Dendritic cell treated with granulocyte-macrophage colony-stimulating factor and Interleukin-4, amounts not matched to agents 40 ng/mL and 50 ng/mL, for 4 days (primary cell): ENCODE measurements around the gene SIK3.

Experiments used
- H3K27ac Mint-ChIP-seq: one replicate; pipeline ENCODE4 v1.8.0; 2022; ENCODE audit warnings: mild to moderate bottlenecking, mixed read lengths
- H3K27me3 Mint-ChIP-seq: one replicate; pipeline ENCODE4 v1.8.0; 2022; ENCODE audit warnings: mild to moderate bottlenecking, mixed read lengths
- H3K36me3 Mint-ChIP-seq: one replicate; pipeline ENCODE4 v1.8.0; 2022; ENCODE audit warnings: low read depth, mixed read lengths
- H3K4me1 Mint-ChIP-seq: one replicate; pipeline ENCODE4 v1.8.0; 2022; ENCODE audit warnings: low read depth, mixed read lengths
- H3K4me3 Mint-ChIP-seq: one replicate; pipeline ENCODE4 v1.8.0; 2022; ENCODE audit warnings: mild to moderate bottlenecking, moderate library complexity, mixed read lengths
- H3K9me3 Mint-ChIP-seq: one replicate; pipeline ENCODE4 v1.8.0; 2022; ENCODE audit warnings: mixed read lengths
- intact Hi-C: fragments of 100-400 bp; cut with micrococcal nuclease; formaldehyde crosslinking; loops from one replicate; pipeline ENCODE4 v1.15.0; 2022

The SIK3 gene

GRCh38 chr11:116981266-116981885, 116.9 kb downstream of the SIK3 start:
- Mint-ChIP-seq H3K9me3 (no peaks in the 10 kb centered on the region), H3K4me3 (no peak overlapping the region), H3K27me3 (no peaks in the 10 kb centered on the region), H3K4me1 (peaks cover 58% of the 10 kb centered on the region), H3K36me3 (no peaks in the 10 kb centered on the region), H3K27ac (peak overlapping the region; percentile 76)
- intact Hi-C loops = loop anchor here (5.0 kb wide), 1 partner anchor 116 kb away; the partner anchor contains the start of gene SIK3

GRCh38 chr11:116980136-116980793, 118.0 kb downstream of the SIK3 start:
- no peaks in the 10 kb centered on the region for H3K36me3 Mint-ChIP-seq
- intact Hi-C loops = loop anchor here (5.0 kb wide), 1 partner anchor 117 kb away; the partner anchor contains the start of gene SIK3
- H3K27me3 Mint-ChIP-seq = no peaks in the 10 kb centered on the region
- H3K4me1 Mint-ChIP-seq = peaks cover 52% of the 10 kb centered on the region
- H3K9me3 Mint-ChIP-seq = no peaks in the 10 kb centered on the region
- peak overlapping the region; percentile 76 for H3K27ac Mint-ChIP-seq
- peak overlapping the region; percentile 14 for H3K4me3 Mint-ChIP-seq

- no peaks in the 10 kb centered on the region for H3K27me3 Mint-ChIP-seq
Observed at GRCh38 chr11:116976941-116977570, 121.2 kb downstream of the SIK3 start.

GRCh38 chr11:116975661-116976060, 122.6 kb downstream of the SIK3 start:
- Mint-ChIP-seq H3K27ac (no peak overlapping the region), H3K9me3 (no peaks in the 10 kb centered on the region), H3K4me3 (no peak overlapping the region), H3K36me3 (no peaks in the 10 kb centered on the region), H3K27me3 (no peaks in the 10 kb centered on the region), H3K4me1 (peaks cover 35% of the 10 kb centered on the region)
- intact Hi-C loops = no loop called here

More at GRCh38 chr11:116976941-116977570, 121.2 kb downstream of the SIK3 start:
- intact Hi-C loops = no loop called here
- H3K4me1 Mint-ChIP-seq = peaks cover 48% of the 10 kb centered on the region
- no peaks in the 10 kb centered on the region for H3K9me3 Mint-ChIP-seq
- H3K36me3 Mint-ChIP-seq = no peaks in the 10 kb centered on the region
- H3K27ac Mint-ChIP-seq = no peak overlapping the region
- H3K4me3 Mint-ChIP-seq = no peak overlapping the region

- no peaks in the 10 kb centered on the region for H3K27me3 Mint-ChIP-seq
- no peaks in the 10 kb centered on the region for H3K36me3 Mint-ChIP-seq
- H3K9me3 Mint-ChIP-seq = no peaks in the 10 kb centered on the region
- no peak overlapping the region for H3K4me3 Mint-ChIP-seq
- intact Hi-C loops = loop anchor here (5.0 kb wide), 1 partner anchor 34 kb away; no protein-coding TSS in a partner anchor
- peaks cover 30% of the 10 kb centered on the region for H3K4me1 Mint-ChIP-seq
- no peak overlapping the region for H3K27ac Mint-ChIP-seq
Observed at GRCh38 chr11:116973270-116973669, 125.0 kb downstream of the SIK3 start.

- Mint-ChIP-seq H3K4me3 (no peak overlapping the region), H3K36me3 (no peaks in the 10 kb centered on the region), H3K4me1 (peaks cover 30% of the 10 kb centered on the region), H3K9me3 (no peaks in the 10 kb centered on the region), H3K27me3 (no peaks in the 10 kb centered on the region), H3K27ac (no peak overlapping the region)
- intact Hi-C loops = loop anchor here (5.0 kb wide), 1 partner anchor 35 kb away; no protein-coding TSS in a partner anchor
Observed at GRCh38 chr11:116972691-116973090, 125.5 kb downstream of the SIK3 start.

- H3K27me3 Mint-ChIP-seq = no peaks in the 10 kb centered on the region
- intact Hi-C loops = loop anchor here (5.0 kb wide), 1 partner anchor 37 kb away; no protein-coding TSS in a partner anchor
- no peak overlapping the region for H3K4me3 Mint-ChIP-seq
- H3K27ac Mint-ChIP-seq = no peak overlapping the region
- H3K36me3 Mint-ChIP-seq = no peaks in the 10 kb centered on the region
- H3K9me3 Mint-ChIP-seq = no peaks in the 10 kb centered on the region
- H3K4me1 Mint-ChIP-seq = peaks cover 28% of the 10 kb centered on the region
Observed at GRCh38 chr11:116970485-116971292, 127.5 kb downstream of the SIK3 start.

- intact Hi-C loops = loop anchor here (5.0 kb wide), 1 partner anchor 38 kb away; no protein-coding TSS in a partner anchor
- no peak overlapping the region for H3K4me3 Mint-ChIP-seq
- no peak overlapping the region for H3K27ac Mint-ChIP-seq
- no peaks in the 10 kb centered on the region for H3K36me3 Mint-ChIP-seq
- peaks cover 30% of the 10 kb centered on the region for H3K4me1 Mint-ChIP-seq
- H3K27me3 Mint-ChIP-seq = no peaks in the 10 kb centered on the region
- H3K9me3 Mint-ChIP-seq = no peaks in the 10 kb centered on the region
Observed at GRCh38 chr11:116969694-116970093, 128.5 kb downstream of the SIK3 start.

GRCh38 chr11:116964269-116964668, 134.0 kb downstream of the SIK3 start:
- no peak overlapping the region for H3K27ac Mint-ChIP-seq
- intact Hi-C loops = no loop called here
- peaks cover 11% of the 10 kb centered on the region for H3K4me1 Mint-ChIP-seq
- no peaks in the 10 kb centered on the region for H3K36me3 Mint-ChIP-seq
- H3K9me3 Mint-ChIP-seq = no peaks in the 10 kb centered on the region
- no peak overlapping the region for H3K4me3 Mint-ChIP-seq
- H3K27me3 Mint-ChIP-seq = no peaks in the 10 kb centered on the region

- Mint-ChIP-seq H3K9me3 (no peaks in the 10 kb centered on the region), H3K4me1 (peaks cover 12% of the 10 kb centered on the region), H3K36me3 (no peaks in the 10 kb centered on the region), H3K27ac (no peak overlapping the region), H3K4me3 (no peak overlapping the region), H3K27me3 (no peaks in the 10 kb centered on the region)
- intact Hi-C loops = no loop called here
Observed at GRCh38 chr11:116963813-116964212, 134.4 kb downstream of the SIK3 start.

- intact Hi-C loops = no loop called here
- no peaks in the 10 kb centered on the region for H3K9me3 Mint-ChIP-seq
- no peak overlapping the region for H3K27ac Mint-ChIP-seq
- no peaks in the 10 kb centered on the region for H3K36me3 Mint-ChIP-seq
- H3K4me1 Mint-ChIP-seq = peaks cover 21% of the 10 kb centered on the region
- no peaks in the 10 kb centered on the region for H3K27me3 Mint-ChIP-seq
- no peak overlapping the region for H3K4me3 Mint-ChIP-seq
Observed at GRCh38 chr11:116962108-116962507, 136.1 kb downstream of the SIK3 start.

GRCh38 chr11:116960930-116961329, 137.3 kb downstream of the SIK3 start:
- peaks cover 20% of the 10 kb centered on the region for H3K4me1 Mint-ChIP-seq
- H3K27me3 Mint-ChIP-seq = no peaks in the 10 kb centered on the region
- H3K36me3 Mint-ChIP-seq = peaks cover 10% of the 10 kb centered on the region
- intact Hi-C loops = no loop called here
- no peak overlapping the region for H3K4me3 Mint-ChIP-seq
- H3K9me3 Mint-ChIP-seq = no peaks in the 10 kb centered on the region
- H3K27ac Mint-ChIP-seq = no peak overlapping the region

GRCh38 chr11:116958246-116958645, 140.0 kb downstream of the SIK3 start:
- intact Hi-C loops = no loop called here
- no peak overlapping the region for H3K27ac Mint-ChIP-seq

More at GRCh38 chr11:116958246-116958645, 140.0 kb downstream of the SIK3 start:
- Mint-ChIP-seq H3K27me3 (no peaks in the 10 kb centered on the region), H3K9me3 (no peaks in the 10 kb centered on the region), H3K4me1 (peaks cover 16% of the 10 kb centered on the region), H3K36me3 (peaks cover 22% of the 10 kb centered on the region), H3K4me3 (no peak overlapping the region)
